SH-SY5Y (cell line): Measurements from ENCODE around the gene YAE1.

Experiments
- GATA2 ChIP-seq: IDR thresholded peaks from 2 replicates; pipeline ENCODE4 v1.6.1; 2011; ENCODE audit warnings: mild to moderate bottlenecking, low read depth, low read length
- GATA3 ChIP-seq: IDR thresholded peaks from 2 replicates; pipeline ENCODE4 v1.6.1; 2011; ENCODE audit warnings: low read depth, mild to moderate bottlenecking, low read length, moderate library complexity

The YAE1 gene, protein sequence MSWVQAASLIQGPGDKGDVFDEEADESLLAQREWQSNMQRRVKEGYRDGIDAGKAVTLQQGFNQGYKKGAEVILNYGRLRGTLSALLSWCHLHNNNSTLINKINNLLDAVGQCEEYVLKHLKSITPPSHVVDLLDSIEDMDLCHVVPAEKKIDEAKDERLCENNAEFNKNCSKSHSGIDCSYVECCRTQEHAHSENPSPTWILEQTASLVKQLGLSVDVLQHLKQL

DNA sequence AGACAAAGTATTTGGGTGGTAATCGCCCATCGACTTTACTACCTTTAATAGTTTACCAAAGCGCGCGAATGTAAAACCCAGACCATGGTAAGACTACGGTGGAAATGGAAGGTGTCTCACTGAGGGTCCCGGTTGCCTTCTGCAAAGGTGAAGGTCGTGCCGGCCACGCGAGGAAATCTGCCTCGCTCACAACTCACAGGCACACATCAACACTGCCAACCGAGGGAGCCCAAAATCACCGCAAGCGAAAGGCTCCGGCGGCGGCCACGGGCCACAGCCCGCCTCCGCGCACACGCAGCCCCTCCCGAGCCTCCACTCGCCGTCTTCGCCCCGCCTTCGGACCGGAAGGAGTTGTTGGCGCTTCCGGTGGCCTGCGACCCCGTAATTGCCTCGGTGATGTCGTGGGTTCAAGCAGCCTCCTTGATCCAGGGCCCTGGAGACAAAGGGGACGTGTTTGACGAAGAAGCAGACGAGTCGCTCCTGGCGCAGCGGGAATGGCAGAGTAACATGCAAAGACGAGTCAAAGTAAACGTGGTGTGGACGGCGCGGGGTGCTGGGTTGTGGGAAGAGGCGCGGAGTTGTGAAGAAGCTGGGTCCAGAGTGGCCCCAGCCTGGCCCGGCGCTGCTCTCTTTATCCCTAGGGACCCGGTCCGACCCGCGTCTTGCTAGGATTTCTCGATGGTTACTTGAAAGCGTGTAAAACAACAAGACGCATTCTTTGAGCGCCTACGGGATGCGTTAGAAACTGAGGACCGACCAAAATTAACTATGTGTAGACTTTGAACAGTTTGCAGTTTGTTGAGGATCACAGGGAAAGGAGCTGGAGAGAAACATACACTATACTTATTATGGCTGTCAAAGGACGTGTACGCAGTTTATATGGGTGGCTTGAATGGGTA, at the start of gene YAE1:
Gene YAE1 (plus strand): TSS at position 382 of the 899 bp plus-strand sequence. CDS start 15 bp downstream, at position 397.
- TF ChIP-seq GATA3 (no peak), GATA2 (no peak)

DNA sequence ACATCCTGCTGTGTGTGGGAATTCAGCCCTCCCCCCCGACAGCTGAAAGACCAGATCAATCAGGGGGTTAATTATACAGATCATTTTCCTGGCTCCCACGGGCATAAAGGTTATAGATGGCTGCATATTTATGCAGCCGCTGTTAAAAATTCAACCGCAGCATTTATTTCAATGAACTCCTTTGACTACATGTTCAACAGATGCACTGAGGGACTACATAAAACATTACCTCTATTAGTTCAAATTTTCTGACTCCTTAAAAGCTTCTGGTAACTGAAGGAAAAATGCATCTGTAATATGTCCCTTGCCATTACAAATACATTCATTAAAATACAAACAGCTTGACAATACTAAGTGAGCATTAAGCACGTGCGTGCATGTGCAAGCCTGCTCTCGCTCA, 49.7 kb upstream of the YAE1 start:
- no peak for TF ChIP-seq GATA3
- TF ChIP-seq GATA2, result no peak

DNA sequence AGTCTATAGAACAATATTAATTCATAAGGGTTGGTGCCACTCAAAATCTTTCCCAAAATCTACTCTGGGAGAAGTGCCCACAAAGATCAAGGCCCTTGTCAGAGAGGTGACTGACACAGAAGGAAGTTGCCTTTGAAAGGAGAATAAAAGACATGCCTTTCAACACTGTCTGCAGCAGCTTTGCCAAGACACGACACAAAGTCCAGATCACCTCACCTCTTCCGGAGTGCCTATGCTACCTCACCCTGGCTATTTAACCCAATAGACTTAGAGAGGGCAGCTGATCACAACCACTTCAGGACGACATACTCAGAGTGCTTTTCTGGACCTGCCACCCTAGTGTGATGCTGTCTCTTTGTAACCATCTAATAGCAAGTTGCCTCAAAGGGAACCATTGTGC, 49.0 kb upstream of the YAE1 start:
- no peak for TF ChIP-seq GATA3
- no peak for TF ChIP-seq GATA2

DNA sequence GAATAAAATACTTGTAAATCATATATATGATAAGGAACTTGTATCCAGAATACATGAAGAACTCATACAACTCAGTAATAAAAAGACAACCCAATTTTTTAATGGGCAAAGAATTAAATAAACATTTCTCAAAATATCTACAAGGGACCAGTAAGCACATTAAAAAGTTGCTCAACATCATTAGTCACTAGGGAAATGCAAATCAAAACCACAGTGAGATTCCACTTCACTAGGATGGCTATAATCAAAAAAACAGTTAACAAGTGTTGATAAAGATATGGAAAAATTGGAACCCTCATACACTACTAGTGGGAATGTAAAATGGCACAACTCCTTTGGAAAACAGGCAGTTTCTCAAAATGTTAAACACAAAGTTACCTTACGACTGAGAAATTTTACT, 40.3 kb upstream of the YAE1 start:
- TF ChIP-seq GATA3, result no peak
- TF ChIP-seq GATA2, result no peak

DNA sequence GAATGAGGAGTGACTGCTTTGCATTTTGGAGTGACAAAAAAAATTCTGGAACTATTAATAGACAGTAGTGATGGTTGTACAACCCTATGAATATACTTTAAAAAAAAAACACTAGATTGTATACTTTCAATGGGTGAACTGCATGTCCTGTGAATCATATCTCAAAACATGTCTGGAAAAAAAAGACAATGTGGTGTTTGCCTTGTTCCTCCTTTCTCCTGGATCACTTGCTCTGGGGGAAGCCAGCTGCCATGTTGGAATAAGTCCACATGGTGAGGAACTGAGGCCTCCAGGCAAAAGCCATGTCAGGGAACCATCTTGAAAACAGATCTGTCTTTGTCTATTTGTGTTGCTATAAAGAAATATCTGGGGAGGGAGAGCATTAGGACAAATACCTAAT, 39.5 kb upstream of the YAE1 start:
- TF ChIP-seq GATA3, result no peak
- TF ChIP-seq GATA2, result no peak

DNA sequence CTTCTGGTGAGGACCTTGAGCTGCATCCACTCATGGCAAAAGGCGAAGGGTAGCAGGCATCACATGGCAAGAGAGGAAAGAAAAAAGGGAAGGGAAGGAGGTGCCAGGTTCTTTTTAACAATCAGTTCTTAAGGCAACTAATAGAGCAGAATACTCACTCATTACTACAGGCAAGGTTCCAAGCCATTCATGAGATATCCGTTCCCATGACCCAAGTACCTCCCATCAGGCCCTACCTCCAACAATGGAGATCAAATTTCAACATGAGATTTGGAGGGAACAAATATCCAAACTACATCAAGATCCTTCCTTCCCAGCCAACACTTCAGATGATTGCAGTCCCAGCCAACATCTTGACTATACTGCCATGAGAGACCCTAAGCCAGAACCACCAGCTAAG, 38.9 kb upstream of the YAE1 start:
- no peak for TF ChIP-seq GATA2
- no peak for TF ChIP-seq GATA3

DNA sequence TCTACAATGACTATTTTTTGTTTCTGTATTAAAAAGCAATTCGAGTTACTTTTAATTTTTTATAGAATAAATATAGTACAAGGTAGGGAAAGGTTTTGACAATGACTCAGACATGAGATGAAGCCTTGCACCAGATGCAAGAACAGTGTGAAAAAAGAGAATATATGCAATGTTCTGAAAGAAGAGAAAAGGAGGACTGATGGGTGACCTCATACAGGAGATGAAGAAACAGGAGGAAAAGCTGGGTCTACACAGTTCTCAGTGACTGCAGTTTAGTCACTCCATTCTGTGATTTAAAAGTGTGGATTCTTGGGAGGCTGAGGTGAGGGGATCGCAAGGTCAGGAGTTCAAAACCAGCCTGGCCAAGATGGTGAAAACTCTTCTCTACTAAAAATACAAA, 38.3 kb upstream of the YAE1 start:
- no peak for TF ChIP-seq GATA3
- no peak for TF ChIP-seq GATA2

DNA sequence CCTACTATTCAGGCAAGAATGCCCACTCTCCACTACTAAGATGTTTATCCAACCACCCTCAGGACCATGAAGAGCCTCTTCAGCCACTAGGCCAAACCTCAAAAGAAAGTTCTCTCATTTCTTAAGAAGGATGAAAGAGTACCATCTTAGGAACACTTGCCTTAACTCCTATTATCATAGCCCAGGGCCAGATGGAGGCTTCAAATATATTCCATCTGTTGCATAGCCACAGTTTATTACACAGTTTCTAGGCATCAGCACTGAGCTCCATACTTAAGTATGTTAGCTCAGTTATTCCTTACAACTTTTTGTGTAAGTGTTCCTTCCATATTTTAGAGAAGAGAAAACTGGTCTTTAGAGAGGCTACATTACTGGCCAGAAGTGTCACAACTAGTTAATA, 37.4 kb upstream of the YAE1 start:
- TF ChIP-seq GATA2 (no peak), GATA3 (no peak)

DNA sequence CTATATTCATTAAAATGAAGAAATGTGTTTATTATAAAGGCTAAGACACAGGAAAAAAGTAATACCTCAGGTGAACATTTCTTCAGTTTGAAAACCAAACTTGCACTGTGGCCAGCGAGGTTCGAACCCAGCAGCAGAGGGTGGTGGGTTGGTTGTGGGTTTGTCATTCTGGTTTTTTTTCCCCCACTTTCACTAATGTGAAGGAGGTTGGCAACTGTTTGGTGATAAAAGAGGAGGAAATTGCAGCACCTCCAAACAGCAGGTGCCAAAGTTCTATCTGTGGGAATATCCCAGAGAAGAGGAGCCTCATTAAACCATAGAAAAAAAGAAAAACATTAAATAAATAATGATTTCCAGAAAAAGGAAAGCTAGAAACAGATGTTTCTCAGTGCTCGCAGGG, 36.6 kb upstream of the YAE1 start:
- TF ChIP-seq GATA3 (no peak), GATA2 (no peak)

DNA sequence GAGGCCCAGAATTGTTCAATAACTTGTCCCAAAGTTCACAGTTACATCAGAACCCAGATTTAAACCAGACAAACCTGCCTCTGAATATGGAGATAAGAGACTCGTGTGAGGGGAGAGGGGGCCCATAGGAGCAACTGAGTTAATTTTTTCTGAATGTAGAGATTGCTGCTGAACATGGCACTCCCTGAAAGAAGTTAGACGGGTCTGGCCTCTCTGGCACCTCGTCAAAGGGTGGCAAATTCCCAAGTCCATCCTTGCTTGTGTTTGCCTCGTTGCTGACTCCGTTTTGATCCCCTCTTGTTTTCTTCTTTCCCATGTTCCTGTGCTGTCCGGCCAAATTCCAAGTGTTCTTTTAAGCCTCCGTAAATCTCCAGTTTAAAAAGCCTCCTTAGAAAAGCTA, 35.2 kb upstream of the YAE1 start:
- no peak for TF ChIP-seq GATA3
- TF ChIP-seq GATA2, result no peak

DNA sequence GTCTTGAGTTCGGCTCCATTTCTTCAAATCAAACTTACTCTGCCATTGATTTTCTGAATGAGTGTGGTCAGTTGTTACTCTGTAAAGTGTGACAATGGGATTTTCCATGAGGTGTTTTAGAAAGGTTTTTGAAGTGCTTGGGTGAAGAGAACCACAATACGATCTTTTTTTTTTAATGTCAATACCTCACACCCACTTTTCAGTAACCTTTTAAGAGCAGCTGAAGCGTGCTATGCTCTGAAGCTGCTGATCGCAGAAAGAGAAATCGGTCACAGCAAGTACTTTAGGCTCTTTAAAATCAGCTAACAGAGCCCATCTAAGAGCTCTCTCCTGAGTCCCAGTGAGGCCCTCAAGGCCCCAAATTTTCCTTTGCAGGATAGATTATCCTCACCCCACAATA, 34.4 kb upstream of the YAE1 start:
- TF ChIP-seq GATA3 (no peak), GATA2 (no peak)

DNA sequence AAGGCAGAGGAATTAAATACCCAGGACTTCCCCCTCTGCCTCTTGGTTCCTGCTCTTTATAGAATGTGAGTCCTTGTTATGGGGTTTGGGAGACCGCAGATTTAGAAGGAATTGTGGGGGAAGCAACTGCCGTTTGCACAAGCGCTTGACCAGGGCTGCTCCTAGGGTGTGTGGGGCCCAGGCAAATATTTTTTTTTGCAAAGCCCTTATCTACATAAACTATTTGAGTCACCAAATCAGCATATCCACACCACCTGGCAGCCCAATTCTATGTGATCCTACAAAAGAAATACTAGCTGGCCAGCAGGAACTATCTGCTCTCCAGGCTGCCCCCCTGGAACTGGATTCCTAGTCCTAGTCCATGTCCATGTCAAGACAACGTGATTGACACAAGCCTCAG, 33.4 kb upstream of the YAE1 start:
- TF ChIP-seq GATA2, result no peak
- no peak for TF ChIP-seq GATA3

DNA sequence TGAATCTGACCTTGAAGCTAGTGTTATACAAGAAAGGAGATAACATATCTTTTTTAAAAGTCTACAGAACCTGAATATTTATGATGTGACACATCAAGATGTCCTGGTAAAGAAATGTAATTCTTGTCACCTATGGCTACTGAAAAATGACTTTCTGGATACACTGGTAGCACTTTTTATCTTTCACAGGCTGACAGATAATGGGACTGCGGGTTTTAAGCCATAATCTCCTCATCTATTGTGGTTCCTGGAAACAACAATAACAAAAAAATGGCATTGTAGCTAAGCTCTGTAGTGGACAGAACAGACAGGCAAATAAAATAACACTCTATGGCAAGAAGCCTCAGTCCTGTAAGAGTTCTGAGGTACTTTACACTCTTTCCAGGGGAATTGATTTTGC, 31.6 kb upstream of the YAE1 start:
- TF ChIP-seq GATA2 (no peak), GATA3 (no peak)

DNA sequence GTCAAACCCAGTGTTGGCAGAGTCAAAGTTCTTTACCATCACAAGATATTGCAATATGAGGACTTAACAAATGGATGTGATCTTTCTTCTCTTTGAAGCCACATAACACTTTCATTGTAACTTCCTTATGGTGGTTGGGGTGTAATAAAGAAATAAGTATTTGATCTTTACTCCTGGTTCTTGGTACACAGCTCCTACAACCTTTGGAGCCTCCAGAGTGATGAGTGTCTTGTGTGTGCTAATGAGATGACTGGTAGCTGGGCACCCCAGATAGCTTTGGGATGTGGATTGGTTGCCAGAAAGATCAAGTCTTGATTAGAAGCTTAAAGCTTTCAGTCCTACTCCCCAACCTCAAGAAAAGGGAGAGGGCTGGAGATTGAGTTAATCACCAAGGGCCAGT, 31.1 kb upstream of the YAE1 start:
- no peak for TF ChIP-seq GATA3

DNA sequence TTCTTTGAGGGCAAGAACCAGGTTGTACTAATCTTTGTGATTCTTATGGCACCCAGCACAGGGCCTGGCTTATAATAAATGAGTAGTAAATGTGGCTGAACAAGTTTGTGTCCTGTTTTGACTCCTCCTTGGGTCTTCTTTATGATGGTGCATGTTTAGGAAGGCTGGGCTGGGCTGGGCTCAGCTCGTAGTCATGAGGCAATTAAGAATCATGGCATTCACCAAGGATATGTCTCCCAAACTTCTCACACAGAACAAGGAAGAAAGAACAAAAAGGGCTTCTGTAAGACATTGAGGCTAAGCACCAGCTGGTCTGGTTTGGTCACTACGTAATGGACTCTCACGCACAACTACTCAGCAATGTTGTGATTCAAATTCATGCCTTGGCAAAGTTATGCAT, 30.5 kb upstream of the YAE1 start:
- TF ChIP-seq GATA2 (no peak), GATA3 (no peak)
